Liver (tissue), 3 donors: ENCODE measurements around the gene RHBDD3.

Experiments
- ATF3 ChIP-seq: IDR thresholded peaks from 2 replicates; pipeline ENCODE4 v1.6.1; 2016; ENCODE audit warnings: antibody characterized with exemption
- EGR1 ChIP-seq, 2 donors: IDR thresholded peaks; 2 replicates each; pipeline ENCODE4 v1.6.1; 2016 to 2018; ENCODE audit warnings: antibody characterized with exemption in 2 of 2, low read depth in 2 of 2
- GABPA ChIP-seq, 2 donors: IDR thresholded peaks in 1 of 2; conservative IDR thresholded peaks in 1 of 2; 2 replicates each; pipeline ENCODE4 v1.6.1; 2016; ENCODE audit warnings: antibody characterized with exemption in 2 of 2, mild to moderate bottlenecking in 1 of 2, moderate library complexity in 1 of 2
- HNF4A ChIP-seq, 2 donors: conservative IDR thresholded peaks; 2 replicates each; pipeline ENCODE4 v1.6.1; 2016; ENCODE audit warnings: antibody characterized with exemption in 2 of 2, mild to moderate bottlenecking in 2 of 2
- RAD21 ChIP-seq, 2 donors: IDR thresholded peaks; 2 replicates each; pipeline ENCODE4 v1.6.1; 2016; ENCODE audit warnings: antibody characterized with exemption in 2 of 2, mild to moderate bottlenecking in 2 of 2
- REST ChIP-seq: IDR thresholded peaks from 2 replicates; pipeline ENCODE4 v1.6.1; 2016; ENCODE audit warnings: antibody characterized with exemption, mild to moderate bottlenecking
- SP1 ChIP-seq: IDR thresholded peaks from 2 replicates; pipeline ENCODE4 v1.6.1; 2018; ENCODE audit warnings: antibody characterized with exemption, mild to moderate bottlenecking
- TAF1 ChIP-seq: conservative IDR thresholded peaks from 2 replicates; pipeline ENCODE4 v1.6.1; 2016; ENCODE audit warnings: antibody characterized with exemption, mild to moderate bottlenecking
- YY1 ChIP-seq: IDR thresholded peaks from 2 replicates; pipeline ENCODE4 v1.6.1; 2016; ENCODE audit warnings: antibody characterized with exemption, mild to moderate bottlenecking
- ZBTB33 ChIP-seq: IDR thresholded peaks from 2 replicates; pipeline ENCODE4 v1.6.1; 2016; ENCODE audit warnings: antibody characterized with exemption
- TF ChIP-seq, protein P1 (sequence below): fragments of 150-350 bp; IDR thresholded peaks from 2 replicates; pipeline ENCODE4 v1.5.1; 2017; ENCODE audit warnings: improper control_type of control experiment, low read depth, low read length; ENCODE audit not compliant: missing input control
- TF ChIP-seq, protein P2 (sequence below): IDR thresholded peaks from 2 replicates; pipeline ENCODE4 v1.6.1; 2016; ENCODE audit warnings: antibody characterized with exemption
- donor health status: healthy.
- donor health status: healthy.

DNA sequence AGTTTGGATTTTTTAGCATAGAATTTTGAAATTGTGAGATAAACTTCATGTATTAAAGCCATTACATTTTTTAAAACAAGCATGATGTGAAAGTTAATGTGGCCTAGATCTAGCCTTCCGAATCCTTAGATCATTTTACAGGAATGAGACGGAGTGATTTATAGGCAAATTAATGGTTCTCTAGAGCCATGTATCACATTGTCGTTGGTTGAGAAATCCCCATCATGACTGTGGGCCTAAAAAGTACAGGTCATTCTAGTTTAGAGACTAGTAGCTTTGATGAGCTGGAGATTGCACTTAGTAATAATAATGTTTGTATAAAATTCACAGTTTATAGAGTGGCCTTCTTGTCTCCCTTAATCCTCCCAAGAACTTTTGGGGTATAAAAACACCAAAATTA, 7.4 kb upstream of the RHBDD3 start:
- TF ChIP-seq TAF1: no peak
- TF ChIP-seq, protein P1, sequence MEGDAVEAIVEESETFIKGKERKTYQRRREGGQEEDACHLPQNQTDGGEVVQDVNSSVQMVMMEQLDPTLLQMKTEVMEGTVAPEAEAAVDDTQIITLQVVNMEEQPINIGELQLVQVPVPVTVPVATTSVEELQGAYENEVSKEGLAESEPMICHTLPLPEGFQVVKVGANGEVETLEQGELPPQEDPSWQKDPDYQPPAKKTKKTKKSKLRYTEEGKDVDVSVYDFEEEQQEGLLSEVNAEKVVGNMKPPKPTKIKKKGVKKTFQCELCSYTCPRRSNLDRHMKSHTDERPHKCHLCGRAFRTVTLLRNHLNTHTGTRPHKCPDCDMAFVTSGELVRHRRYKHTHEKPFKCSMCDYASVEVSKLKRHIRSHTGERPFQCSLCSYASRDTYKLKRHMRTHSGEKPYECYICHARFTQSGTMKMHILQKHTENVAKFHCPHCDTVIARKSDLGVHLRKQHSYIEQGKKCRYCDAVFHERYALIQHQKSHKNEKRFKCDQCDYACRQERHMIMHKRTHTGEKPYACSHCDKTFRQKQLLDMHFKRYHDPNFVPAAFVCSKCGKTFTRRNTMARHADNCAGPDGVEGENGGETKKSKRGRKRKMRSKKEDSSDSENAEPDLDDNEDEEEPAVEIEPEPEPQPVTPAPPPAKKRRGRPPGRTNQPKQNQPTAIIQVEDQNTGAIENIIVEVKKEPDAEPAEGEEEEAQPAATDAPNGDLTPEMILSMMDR: no peak
- TF ChIP-seq ZBTB33: no peak
- no peak for TF ChIP-seq EGR1 (IDR thresholded peaks at IDR 0.05; ENCODE audit: low read depth in 2 of 2)
- TF ChIP-seq SP1: no peak
- TF ChIP-seq HNF4A (conservative IDR thresholded peaks at IDR 0.05): no peak
- no peak for TF ChIP-seq YY1
- no peak for TF ChIP-seq ATF3
- TF ChIP-seq, protein P2, sequence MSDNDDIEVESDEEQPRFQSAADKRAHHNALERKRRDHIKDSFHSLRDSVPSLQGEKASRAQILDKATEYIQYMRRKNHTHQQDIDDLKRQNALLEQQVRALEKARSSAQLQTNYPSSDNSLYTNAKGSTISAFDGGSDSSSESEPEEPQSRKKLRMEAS: no peak
- no peak for TF ChIP-seq REST
- TF ChIP-seq GABPA (IDR thresholded peaks at IDR 0.05 in 1 of 2, conservative IDR thresholded peaks at IDR 0.05 in 1 of 2): no peak
- no peak for TF ChIP-seq RAD21 (IDR thresholded peaks at IDR 0.05)
